ENCODE results near the gene MCF2. TPM values are rescaled to one million over a fixed set of nuclear protein-coding genes. Genes with fewer than 3 reads are reported as not detected.

Gene MCF2
- total and polyA plus RNA-seq, 2 donors (not counting 1 experiment from before 2014, with no cell fraction given), result 0.39 to 0.54 TPM

DNA sequence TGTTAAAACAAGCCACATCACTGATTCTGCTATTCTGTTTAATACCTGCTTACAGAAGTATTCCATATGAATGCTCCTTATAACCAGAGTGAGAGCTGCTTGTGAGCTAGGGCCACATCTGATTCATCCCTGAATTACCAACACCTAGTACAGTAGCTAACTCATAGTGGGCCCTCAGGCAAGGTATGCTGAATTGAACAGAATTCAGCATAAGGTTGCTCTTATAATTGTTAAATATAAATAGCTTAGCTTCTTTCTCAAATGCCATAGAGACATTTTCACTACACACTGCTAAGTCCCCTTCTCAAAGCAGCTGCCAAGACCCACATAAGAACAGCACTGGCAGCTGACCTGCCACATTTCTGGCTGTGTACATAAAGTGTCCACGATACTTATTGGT is 27.0 kb upstream of the MCF2 start:
- Mint-ChIP-seq H3K9me3 (ENCODE audit: insufficient read depth) (no peaks in the 10 kb centered on the region), H3K4me1 (no peaks in the 10 kb centered on the region), H3K4me3 (no peak overlapping the region), H3K27ac (no peak overlapping the region), H3K27me3 (no peaks in the 10 kb centered on the region)
- ChIA-PET CTCF (no interaction called here), POLR2A (no interaction called here)
- WGBS (ENCODE audit: insufficient coverage), result no CpG with 5 or more reads among the region's 1 CpG
- H3K9ac ChIP-seq (ENCODE audit: low read length), result no peak overlapping the region
- no peaks in the 10 kb centered on the region for H3K4me1 ChIP-seq (ENCODE audit: control insufficient read depth in 2 of 2, insufficient read depth in 2 of 2, low read length in 2 of 2)
- H3K4me3 ChIP-seq (ENCODE audit: control extremely low read depth in 1 of 5, extremely low read depth in 1 of 5, insufficient read depth in 1 of 5, low read depth in 2 of 5, low read length in 4 of 5), result no peak overlapping the region
- no peak overlapping the region for H3K4me2 ChIP-seq (replicated peaks; ENCODE audit: low read depth, low read length, poor library complexity, severe bottlenecking)
- no peaks in the 10 kb centered on the region for H4K20me1 ChIP-seq (ENCODE audit: control insufficient read depth, insufficient read depth, low read length, poor library complexity, severe bottlenecking)
- TF ChIP-seq EZH2 (IDR thresholded peaks at IDR 0.05; ENCODE audit: borderline replicate concordance, insufficient read depth, low read depth, low read length, poor library complexity, severe bottlenecking) (no peak), CTCF (IDR thresholded peaks at IDR 0.05) (no peak)
- no peak overlapping the region for H2AFZ ChIP-seq (ENCODE audit: insufficient read depth, low read depth, low read length, poor library complexity, severe bottlenecking)
- DNase-seq (no peak), ATAC-seq (ENCODE audit: low read depth) (no peak)
- H3K9me3 ChIP-seq (ENCODE audit: control extremely low read depth in 1 of 3, control insufficient read depth in 2 of 3, insufficient read depth in 1 of 3, low read length in 2 of 3), result no peaks in the 10 kb centered on the region
- H3K27me3 ChIP-seq (replicated peaks in 1 of 4; ENCODE audit: control extremely low read depth in 1 of 4, control insufficient read depth in 3 of 4, insufficient read depth in 4 of 4, low read length in 3 of 4), result no peaks in the 10 kb centered on the region
- no peaks in the 10 kb centered on the region for H3K79me2 ChIP-seq (ENCODE audit: control insufficient read depth, insufficient read depth, low read length)
- intact Hi-C loops (cut with micrococcal nuclease), result no loop called here
- no peak overlapping the region for H3K27ac ChIP-seq (ENCODE audit: low read length in 2 of 2)
- peaks cover 2 to 13% of the 10 kb centered on the region in 2 experiments for H3K36me3 ChIP-seq (replicated peaks in 1 of 2; ENCODE audit: control extremely low read depth in 1 of 2, control insufficient read depth in 1 of 2, extremely low read depth in 1 of 2, insufficient read depth in 2 of 2, low read length in 1 of 2)

DNA sequence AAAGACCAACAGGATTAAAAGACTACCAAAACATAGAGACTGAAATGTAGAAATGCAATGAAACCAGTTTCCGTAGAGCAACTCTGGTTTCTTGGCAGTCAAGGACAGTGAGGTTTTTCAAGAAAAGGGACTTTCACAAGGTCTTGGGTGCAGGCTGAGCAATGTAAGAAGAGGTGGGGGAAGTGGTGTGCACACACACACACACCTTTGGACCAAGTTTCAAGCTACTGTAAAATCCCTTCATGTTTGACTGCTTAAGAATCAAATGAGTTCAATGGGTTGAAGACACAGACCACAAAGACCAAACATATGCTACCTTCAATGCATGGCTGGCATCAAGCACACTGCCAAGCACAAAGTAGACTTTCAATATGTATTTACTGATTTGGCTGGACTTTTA is 17.8 kb upstream of the MCF2 start:
- no CpG with 5 or more reads among the region's 1 CpG for WGBS (ENCODE audit: insufficient coverage)
- Mint-ChIP-seq H3K4me1 (peaks cover 5% of the 10 kb centered on the region), H3K9me3 (ENCODE audit: insufficient read depth) (no peaks in the 10 kb centered on the region), H3K27me3 (no peaks in the 10 kb centered on the region), H3K27ac (no peak overlapping the region), H3K4me3 (no peak overlapping the region)
- no peak for DNase-seq
- ChIA-PET POLR2A (no interaction called here), CTCF (no interaction called here)
- Histone ChIP-seq H3K4me1 (ENCODE audit: control insufficient read depth in 2 of 2, insufficient read depth in 2 of 2, low read length in 2 of 2) (no peaks in the 10 kb centered on the region), H3K27me3 (replicated peaks in 1 of 4; ENCODE audit: control extremely low read depth in 1 of 4, control insufficient read depth in 3 of 4, insufficient read depth in 4 of 4, low read length in 3 of 4) (no peaks in the 10 kb centered on the region), H3K9me3 (ENCODE audit: control extremely low read depth in 1 of 3, control insufficient read depth in 2 of 3, insufficient read depth in 1 of 3, low read length in 2 of 3) (no peaks in the 10 kb centered on the region), H2AFZ (ENCODE audit: insufficient read depth, low read depth, low read length, poor library complexity, severe bottlenecking) (no peak overlapping the region), H3K4me3 (ENCODE audit: control extremely low read depth in 1 of 5, extremely low read depth in 1 of 5, insufficient read depth in 1 of 5, low read depth in 2 of 5, low read length in 4 of 5) (no peak overlapping the region), H3K27ac (ENCODE audit: low read length in 2 of 2) (no peak overlapping the region), H3K79me2 (ENCODE audit: control insufficient read depth, insufficient read depth, low read length) (no peaks in the 10 kb centered on the region), H3K36me3 (replicated peaks in 1 of 2; ENCODE audit: control extremely low read depth in 1 of 2, control insufficient read depth in 1 of 2, extremely low read depth in 1 of 2, insufficient read depth in 2 of 2, low read length in 1 of 2) (no peaks in the 10 kb centered on the region), H3K9ac (ENCODE audit: low read length) (no peak overlapping the region), H4K20me1 (ENCODE audit: control insufficient read depth, insufficient read depth, low read length, poor library complexity, severe bottlenecking) (no peaks in the 10 kb centered on the region), H3K4me2 (replicated peaks; ENCODE audit: low read depth, low read length, poor library complexity, severe bottlenecking) (no peak overlapping the region)
- TF ChIP-seq CTCF (IDR thresholded peaks at IDR 0.05) (no peak), EZH2 (IDR thresholded peaks at IDR 0.05; ENCODE audit: borderline replicate concordance, insufficient read depth, low read depth, low read length, poor library complexity, severe bottlenecking) (no peak)
- ATAC-seq (ENCODE audit: low read depth), result no peak
- intact Hi-C loops (cut with micrococcal nuclease), result no loop called here
